ENCODE data around the gene MLLT10. TPM values are rescaled to one million over a fixed set of nuclear protein-coding genes. Genes with fewer than 3 reads are reported as not detected.

Gene MLLT10
- total and polyA plus RNA-seq, 2 of the 8 experiments (the other 6 are each of a cell fraction or from before 2014, with no cell fraction given) = 53.1 to 62.1 TPM

GRCh38 chr10:21661087-21661486, 127.1 kb downstream of the MLLT10 start:
- CTCF ChIA-PET (ENCODE audit: partially characterized antibody) = no interaction called here
- Histone ChIP-seq H4K5ac (ENCODE audit: insufficient read length, low read depth, low read length) (no peak overlapping the region), H3K27me3 (replicated peaks in 1 of 4; ENCODE audit: control insufficient read depth in 3 of 4, extremely low read depth in 1 of 4, insufficient read depth in 3 of 4, low read length in 3 of 4) (no peaks in the 10 kb centered on the region), H2BK12ac (ENCODE audit: low read depth, low read length) (no peak overlapping the region), H3K23ac (ENCODE audit: insufficient read length) (no peak overlapping the region), H3K27ac (ENCODE audit: low read depth, low read length) (no peak overlapping the region), H2AFZ (ENCODE audit: low read length) (no peak overlapping the region), H3K18ac (ENCODE audit: extremely low read depth, low read length) (no peak overlapping the region), H3K23me2 (ENCODE audit: low read depth, low read length) (no peaks in the 10 kb centered on the region), H2BK20ac (ENCODE audit: low read length) (no peak overlapping the region), H4K8ac (ENCODE audit: extremely low read depth, insufficient read depth, low read length) (no peak overlapping the region), H3K4me3 (ENCODE audit: extremely low read depth in 1 of 4, insufficient read depth in 2 of 4, low read depth in 3 of 4, low read length in 4 of 4) (no peak overlapping the region), H3K14ac (ENCODE audit: insufficient read length) (no peak overlapping the region), H3K9ac (replicated peaks in 1 of 4; ENCODE audit: extremely low read depth in 1 of 4, low read depth in 3 of 4, low read length in 3 of 4) (no peak overlapping the region), H2BK15ac (ENCODE audit: low read length) (no peak overlapping the region), H3K4me2 (ENCODE audit: insufficient read depth in 1 of 2, low read depth in 2 of 2, low read length in 2 of 2) (no peak overlapping the region), H2BK5ac (ENCODE audit: low read depth, low read length) (no peak overlapping the region), H4K91ac (replicated peaks; ENCODE audit: insufficient read length, low read length) (no peak overlapping the region), H3K36me3 (ENCODE audit: control insufficient read depth in 2 of 4, insufficient read depth in 4 of 4, low read length in 3 of 4) (no peaks in the 10 kb centered on the region), H3K79me2 (ENCODE audit: control insufficient read depth in 1 of 2, insufficient read depth in 2 of 2, low read length in 2 of 2) (peaks cover 0 to 70% of the 10 kb centered on the region in 2 experiments; a peak in 3 of 4 replicates), H2BK120ac (replicated peaks; ENCODE audit: low read depth, low read length) (no peak overlapping the region), H3K4me1 (replicated peaks in 1 of 4; ENCODE audit: control insufficient read depth in 3 of 4, insufficient read depth in 4 of 4, low read length in 3 of 4) (peaks cover 0 to 2% (median 0%) of the 10 kb centered on the region in 4 experiments; a peak in 1 of 7 replicates), H4K20me1 (replicated peaks in 1 of 2; ENCODE audit: control insufficient read depth in 1 of 2, insufficient read depth in 2 of 2, low read length in 2 of 2) (peaks cover 0 to 4% of the 10 kb centered on the region in 2 experiments), H3K56ac (replicated peaks; ENCODE audit: insufficient read length, low read depth, low read length) (no peak overlapping the region), H2AK5ac (ENCODE audit: low read depth, low read length) (no peak overlapping the region), H3K4ac (replicated peaks; ENCODE audit: insufficient read length, low read depth, low read length) (no peak overlapping the region), H3K79me1 (ENCODE audit: low read depth, low read length) (no peaks in the 10 kb centered on the region), H3K9me3 (ENCODE audit: insufficient read depth in 2 of 2, low read depth in 1 of 2, low read length in 1 of 2) (no peaks in the 10 kb centered on the region)
- 91% methylated on average over 1 of the region's 1 CpG; no CpG with 5 or more reads in 1 of the 2 experiments for WGBS, 2 experiments (ENCODE audit: extremely low coverage in 1 of 2, insufficient coverage in 1 of 2, insufficient read length in 1 of 2, insufficient replicate concordance in 2 of 2, low coverage in 1 of 2, low lambda C conversion rate in 2 of 2, missing lambda C conversion rate in 1 of 2)
- DNase-seq (ENCODE audit: low read depth in 1 of 2, low spot score in 2 of 2) (no peak), FAIRE-seq (no peak)
- POLR2A ChIA-PET (ENCODE audit: partially characterized antibody) = no interaction called here
- TF ChIP-seq RXRA (IDR thresholded peaks at IDR 0.05; ENCODE audit: insufficient read depth, low read depth, low read length) (no peak), MAFK (IDR thresholded peaks at IDR 0.05; ENCODE audit: low read depth, low read length) (no peak), CBX5 (IDR thresholded peaks at IDR 0.05; ENCODE audit: low read depth, low read length) (no peak), TEAD4 (IDR thresholded peaks at IDR 0.05; ENCODE audit: low read depth, low read length) (no peak), NANOG (IDR thresholded peaks at IDR 0.05; ENCODE audit: insufficient read depth, low read depth, low read length, poor library complexity, severe bottlenecking) (no peak), HDAC6 (IDR thresholded peaks at IDR 0.05; ENCODE audit: low read depth, low read length) (no peak), CTCF (IDR thresholded peaks at IDR 0.05; ENCODE audit: control extremely low read depth in 1 of 3, insufficient read depth in 1 of 3, low read depth in 1 of 3, low read length in 3 of 3) (no peak), CEBPB (IDR thresholded peaks at IDR 0.05; ENCODE audit: low read depth, low read length) (no peak), CHD1 (IDR thresholded peaks at IDR 0.05; ENCODE audit: low read depth, low read length) (no peak), KDM5A (IDR thresholded peaks at IDR 0.05; ENCODE audit: low read length) (no peak)
- TF ChIP-seq, protein P1, sequence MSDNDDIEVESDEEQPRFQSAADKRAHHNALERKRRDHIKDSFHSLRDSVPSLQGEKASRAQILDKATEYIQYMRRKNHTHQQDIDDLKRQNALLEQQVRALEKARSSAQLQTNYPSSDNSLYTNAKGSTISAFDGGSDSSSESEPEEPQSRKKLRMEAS (IDR thresholded peaks at IDR 0.05) = no peak
